GM23338 (cell line): ENCODE data around the gene ABI1. TPM values are rescaled to one million over a fixed set of nuclear protein-coding genes. Genes with fewer than 3 reads are reported as not detected.

Source experiments
- ATAC-seq: fragments of 200-7000 bp; cut with Tn5 transposase; 3 replicates; pipeline ENCODE4 v1.9.1; 2020
- DNase-seq: peaks from one replicate; pipeline ENCODE4 v3.0.0-alpha.2; 2015; ENCODE audit warnings: low spot score
- H2AFZ ChIP-seq: fragments of 200-600 bp; sonication (generic); 2 replicates; pipeline ENCODE4 v1.8.0; 2016; ENCODE audit warnings: antibody characterized with exemption, mild to moderate bottlenecking, moderate library complexity
- H3F3A ChIP-seq: fragments of 200-600 bp; sonication (generic); replicated peaks from 2 replicates; pipeline ENCODE4 v1.8.0; 2017; ENCODE audit warnings: antibody characterized with exemption, mixed run types, low read depth
- H3K27ac ChIP-seq: fragments of 200-600 bp; sonication (generic); 2 replicates; pipeline ENCODE4 v1.6.1; 2016; ENCODE audit warnings: low read depth
- H3K27me3 ChIP-seq: fragments of 200-600 bp; sonication (generic); 2 replicates; pipeline ENCODE4 v1.8.0; 2016; ENCODE audit warnings: mild to moderate bottlenecking, mixed run types, moderate library complexity; ENCODE audit not compliant: insufficient read depth
- H3K36me3 ChIP-seq: fragments of 200-600 bp; sonication (generic); 2 replicates; pipeline ENCODE4 v1.8.0; 2016; ENCODE audit warnings: mild to moderate bottlenecking; ENCODE audit not compliant: insufficient read depth
- H3K4me1 ChIP-seq: fragments of 200-600 bp; sonication (generic); 2 replicates; pipeline ENCODE4 v1.8.0; 2016; ENCODE audit warnings: mild to moderate bottlenecking, moderate library complexity; ENCODE audit not compliant: insufficient read depth
- H3K4me2 ChIP-seq: fragments of 200-600 bp; sonication (generic); 2 replicates; pipeline ENCODE4 v1.7.1; 2017; ENCODE audit warnings: mixed run types
- H3K4me3 ChIP-seq: fragments of 200-600 bp; sonication (generic); 2 replicates; pipeline ENCODE4 v1.6.1; 2016; ENCODE audit warnings: mixed run types
- H3K79me2 ChIP-seq: fragments of 200-600 bp; sonication (generic); replicated peaks from 2 replicates; pipeline ENCODE4 v1.8.0; 2017; ENCODE audit warnings: mild to moderate bottlenecking; ENCODE audit not compliant: insufficient read depth
- H3K9me2 ChIP-seq: fragments of 200-600 bp; sonication (generic); 2 replicates; pipeline ENCODE4 v1.8.0; 2017; ENCODE audit not compliant: insufficient read depth
- H4K20me1 ChIP-seq: fragments of 200-600 bp; sonication (generic); replicated peaks from 2 replicates; pipeline ENCODE4 v1.8.0; 2017; ENCODE audit warnings: mild to moderate bottlenecking; ENCODE audit not compliant: insufficient read depth
- H3K27ac Mint-ChIP-seq: 2 replicates; pipeline ENCODE4 v1.8.0; 2020; ENCODE audit warnings: inconsistent platforms, mild to moderate bottlenecking, moderate library complexity, mixed read lengths
- H3K27me3 Mint-ChIP-seq: 3 replicates; pipeline ENCODE4 v1.8.0; 2022; ENCODE audit warnings: low read depth, mild to moderate bottlenecking, moderate library complexity, mixed read lengths, inconsistent platforms; ENCODE audit not compliant: insufficient read depth, poor library complexity
- H3K36me3 Mint-ChIP-seq: 3 replicates; pipeline ENCODE4 v1.8.0; 2021; ENCODE audit warnings: low read depth, mild to moderate bottlenecking, inconsistent platforms, moderate library complexity, mixed read lengths
- H3K4me1 Mint-ChIP-seq: 3 replicates; pipeline ENCODE4 v1.8.0; 2020; ENCODE audit warnings: mild to moderate bottlenecking, inconsistent platforms, mixed read lengths
- H3K4me3 Mint-ChIP-seq: 3 replicates; pipeline ENCODE4 v1.8.0; 2021; ENCODE audit warnings: moderate library complexity, mild to moderate bottlenecking, inconsistent platforms, mixed read lengths
- H3K9me3 Mint-ChIP-seq: 3 replicates; pipeline ENCODE4 v1.8.0; 2020; ENCODE audit warnings: moderate library complexity, mild to moderate bottlenecking, inconsistent platforms, mixed read lengths
- EZH2phosphoT487 ChIP-seq: fragments of 200-600 bp; sonication (generic); IDR thresholded peaks from one replicate; pipeline ENCODE4 v1.8.1; 2018; ENCODE audit warnings: antibody characterized with exemption; ENCODE audit not compliant: unreplicated experiment
- ZNF114 ChIP-seq: fragments of 250-450 bp; sonication (Bioruptor Pico); IDR thresholded peaks from 2 replicates; pipeline ENCODE4 v1.5.0; 2020; ENCODE audit warnings: mild to moderate bottlenecking, moderate library complexity
- ZNF331 ChIP-seq: fragments of 250-450 bp; sonication (Bioruptor Pico); IDR thresholded peaks from 2 replicates; pipeline ENCODE4 v1.5.0; 2020; ENCODE audit warnings: low read depth, mild to moderate bottlenecking, moderate library complexity
- polyA plus RNA-seq: library from polyadenylated mRNA; unstranded; fragments of >200 nt; fragmentation: Nextera tagmentation; extraction: Ambion mirVana; gene quantifications from 2 replicates; pipeline ENCODE4 v1.2.1, GENCODE V29; 2016
- total RNA-seq: library from RNA; depleted of rRNA; stranded (reverse); fragments of >200 nt; shearing (Covaris generic); gene quantifications from 2 replicates; pipeline ENCODE4 v1.2.3, GENCODE V29; 2014
- TF ChIP-seq, protein P1 (sequence below): fragments of 250-450 bp; sonication (Bioruptor Pico); IDR thresholded peaks from 2 replicates; pipeline ENCODE4 v1.5.0; 2020; ENCODE audit warnings: mild to moderate bottlenecking, moderate library complexity
- TF ChIP-seq, protein P2 (sequence below): IDR thresholded peaks from 2 replicates; pipeline ENCODE4 v1.6.1; 2016; ENCODE audit warnings: antibody characterized with exemption
- TF ChIP-seq, protein P3 (sequence below): IDR thresholded peaks from one replicate; pipeline ENCODE4 v1.6.1; 2018; ENCODE audit warnings: antibody characterized with exemption; ENCODE audit not compliant: unreplicated experiment

The ABI1 gene
- total and polyA plus RNA-seq, 2 experiments from 2014 or later = 22.3 to 30.7 TPM

DNA sequence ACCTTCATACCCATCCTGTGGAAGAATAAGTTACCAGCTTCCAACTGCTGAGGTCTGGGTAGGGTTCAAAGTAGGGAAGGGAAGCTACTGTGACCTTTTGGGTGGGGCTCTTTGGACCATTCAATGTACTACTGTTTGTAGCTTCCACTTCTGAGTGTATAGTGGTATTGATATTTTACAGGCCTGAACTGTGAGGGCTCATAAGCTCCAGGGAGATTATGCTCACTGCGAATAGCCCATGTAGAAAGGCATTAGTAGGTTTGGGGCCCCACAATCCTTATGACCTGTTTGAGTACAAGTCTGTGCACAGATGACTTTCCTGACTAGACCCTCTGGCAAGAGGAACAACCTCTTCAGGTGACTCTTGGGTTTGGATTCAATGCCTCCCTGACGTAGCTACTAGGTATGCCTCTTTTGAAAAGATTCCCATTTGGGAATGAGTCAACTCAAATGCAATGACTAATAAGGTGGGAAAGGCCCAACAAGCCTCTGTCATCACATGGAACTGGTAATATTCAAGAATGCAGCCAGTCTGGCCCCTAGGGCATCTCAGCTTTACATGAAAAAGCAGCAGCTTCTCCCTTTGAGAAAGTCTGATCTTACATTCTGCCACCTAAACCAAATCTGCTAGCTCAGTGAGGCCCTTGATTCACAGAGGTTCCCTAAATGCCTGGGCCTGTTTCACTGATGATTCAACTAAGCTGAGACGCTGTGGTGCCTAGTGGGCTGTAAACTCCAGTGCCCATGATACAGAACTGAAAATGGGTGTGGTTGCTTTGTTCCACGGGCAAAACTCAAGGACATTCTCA is 79.8 kb downstream of the ABI1 start (continued):
- TF ChIP-seq, protein P1, sequence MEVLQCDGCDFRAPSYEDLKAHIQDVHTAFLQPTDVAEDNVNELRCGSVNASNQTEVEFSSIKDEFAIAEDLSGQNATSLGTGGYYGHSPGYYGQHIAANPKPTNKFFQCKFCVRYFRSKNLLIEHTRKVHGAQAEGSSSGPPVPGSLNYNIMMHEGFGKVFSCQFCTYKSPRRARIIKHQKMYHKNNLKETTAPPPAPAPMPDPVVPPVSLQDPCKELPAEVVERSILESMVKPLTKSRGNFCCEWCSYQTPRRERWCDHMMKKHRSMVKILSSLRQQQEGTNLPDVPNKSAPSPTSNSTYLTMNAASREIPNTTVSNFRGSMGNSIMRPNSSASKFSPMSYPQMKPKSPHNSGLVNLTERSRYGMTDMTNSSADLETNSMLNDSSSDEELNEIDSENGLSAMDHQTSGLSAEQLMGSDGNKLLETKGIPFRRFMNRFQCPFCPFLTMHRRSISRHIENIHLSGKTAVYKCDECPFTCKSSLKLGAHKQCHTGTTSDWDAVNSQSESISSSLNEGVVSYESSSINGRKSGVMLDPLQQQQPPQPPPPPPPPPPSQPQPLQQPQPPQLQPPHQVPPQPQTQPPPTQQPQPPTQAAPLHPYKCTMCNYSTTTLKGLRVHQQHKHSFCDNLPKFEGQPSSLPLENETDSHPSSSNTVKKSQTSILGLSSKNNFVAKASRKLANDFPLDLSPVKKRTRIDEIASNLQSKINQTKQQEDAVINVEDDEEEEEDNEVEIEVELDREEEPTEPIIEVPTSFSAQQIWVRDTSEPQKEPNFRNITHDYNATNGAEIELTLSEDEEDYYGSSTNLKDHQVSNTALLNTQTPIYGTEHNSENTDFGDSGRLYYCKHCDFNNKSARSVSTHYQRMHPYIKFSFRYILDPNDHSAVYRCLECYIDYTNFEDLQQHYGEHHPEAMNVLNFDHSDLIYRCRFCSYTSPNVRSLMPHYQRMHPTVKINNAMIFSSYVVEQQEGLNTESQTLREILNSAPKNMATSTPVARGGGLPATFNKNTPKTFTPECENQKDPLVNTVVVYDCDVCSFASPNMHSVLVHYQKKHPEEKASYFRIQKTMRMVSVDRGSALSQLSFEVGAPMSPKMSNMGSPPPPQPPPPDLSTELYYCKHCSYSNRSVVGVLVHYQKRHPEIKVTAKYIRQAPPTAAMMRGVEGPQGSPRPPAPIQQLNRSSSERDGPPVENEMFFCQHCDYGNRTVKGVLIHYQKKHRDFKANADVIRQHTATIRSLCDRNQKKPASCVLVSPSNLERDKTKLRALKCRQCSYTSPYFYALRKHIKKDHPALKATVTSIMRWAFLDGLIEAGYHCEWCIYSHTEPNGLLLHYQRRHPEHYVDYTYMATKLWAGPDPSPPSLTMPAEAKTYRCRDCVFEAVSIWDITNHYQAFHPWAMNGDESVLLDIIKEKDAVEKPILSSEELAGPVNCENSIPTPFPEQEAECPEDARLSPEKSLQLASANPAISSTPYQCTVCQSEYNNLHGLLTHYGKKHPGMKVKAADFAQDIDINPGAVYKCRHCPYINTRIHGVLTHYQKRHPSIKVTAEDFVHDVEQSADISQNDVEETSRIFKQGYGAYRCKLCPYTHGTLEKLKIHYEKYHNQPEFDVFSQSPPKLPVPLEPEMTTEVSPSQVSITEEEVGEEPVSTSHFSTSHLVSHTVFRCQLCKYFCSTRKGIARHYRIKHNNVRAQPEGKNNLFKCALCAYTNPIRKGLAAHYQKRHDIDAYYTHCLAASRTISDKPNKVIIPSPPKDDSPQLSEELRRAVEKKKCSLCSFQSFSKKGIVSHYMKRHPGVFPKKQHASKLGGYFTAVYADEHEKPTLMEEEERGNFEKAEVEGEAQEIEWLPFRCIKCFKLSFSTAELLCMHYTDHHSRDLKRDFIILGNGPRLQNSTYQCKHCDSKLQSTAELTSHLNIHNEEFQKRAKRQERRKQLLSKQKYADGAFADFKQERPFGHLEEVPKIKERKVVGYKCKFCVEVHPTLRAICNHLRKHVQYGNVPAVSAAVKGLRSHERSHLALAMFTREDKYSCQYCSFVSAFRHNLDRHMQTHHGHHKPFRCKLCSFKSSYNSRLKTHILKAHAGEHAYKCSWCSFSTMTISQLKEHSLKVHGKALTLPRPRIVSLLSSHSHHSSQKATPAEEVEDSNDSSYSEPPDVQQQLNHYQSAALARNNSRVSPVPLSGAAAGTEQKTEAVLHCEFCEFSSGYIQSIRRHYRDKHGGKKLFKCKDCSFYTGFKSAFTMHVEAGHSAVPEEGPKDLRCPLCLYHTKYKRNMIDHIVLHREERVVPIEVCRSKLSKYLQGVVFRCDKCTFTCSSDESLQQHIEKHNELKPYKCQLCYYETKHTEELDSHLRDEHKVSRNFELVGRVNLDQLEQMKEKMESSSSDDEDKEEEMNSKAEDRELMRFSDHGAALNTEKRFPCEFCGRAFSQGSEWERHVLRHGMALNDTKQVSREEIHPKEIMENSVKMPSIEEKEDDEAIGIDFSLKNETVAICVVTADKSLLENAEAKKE = peak; percentile 42; the same call in 1 of the 2 replicates

DNA sequence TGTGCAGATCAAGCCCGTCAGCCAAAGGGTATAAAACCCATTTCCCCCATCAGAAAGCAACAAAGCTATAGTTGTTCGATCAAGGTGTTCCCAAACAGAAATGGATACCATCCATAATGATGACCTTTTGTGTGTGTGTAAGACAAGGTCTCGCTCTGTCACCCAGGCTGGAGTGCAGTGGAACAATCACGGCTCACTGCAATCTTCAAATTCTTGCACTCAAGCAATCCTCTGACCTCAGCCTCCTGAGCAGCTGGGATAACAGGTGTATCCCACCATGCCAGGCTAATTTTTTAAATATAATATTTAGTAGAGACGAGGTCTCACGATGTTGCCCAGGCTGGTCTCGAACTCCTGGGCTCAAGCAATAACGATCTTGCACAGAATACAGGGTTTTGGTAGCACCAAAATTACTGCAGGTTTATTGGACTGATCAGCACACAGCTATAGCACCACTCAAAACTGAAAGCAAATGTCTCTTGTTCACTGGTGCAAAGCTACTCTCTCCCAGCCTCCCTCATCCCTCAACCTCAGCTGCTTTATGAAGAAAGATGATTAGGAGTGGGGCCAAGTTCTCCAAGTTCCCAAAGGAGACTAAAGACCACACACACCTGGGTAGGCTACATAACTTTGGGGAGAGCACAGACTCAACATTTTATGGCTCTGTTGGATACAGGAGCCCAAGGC is 80.5 kb downstream of the ABI1 start:
- ATAC-seq = no peak
- Histone ChIP-seq H2AFZ (no peak overlapping the region), H3K4me2 (0 out of 2 replicates have a peak overlapping the region, but pooled peaks have one; percentile 16), H3F3A (no peaks in the 10 kb centered on the region), H3K36me3 (no peaks in the 10 kb centered on the region), H3K9me2 (0 out of 2 replicates have a peak, but pooled peaks cover 4% of the 10 kb centered on the region), H3K27ac (peak overlapping the region; percentile 18; the same call in 1 of the 2 replicates), H3K27me3 (no peaks in the 10 kb centered on the region), H4K20me1 (no peaks in the 10 kb centered on the region; the same call in none of the 2 replicates), H3K4me3 (no peak overlapping the region), H3K79me2 (peaks cover 93% of the 10 kb centered on the region), H3K4me1 (peaks cover 31% of the 10 kb centered on the region)
- TF ChIP-seq ZNF114 (CRISPR knock-in tag) (no peak), ZNF331 (CRISPR knock-in tag) (no peak), EZH2phosphoT487 (no peak)
- TF ChIP-seq, protein P2, sequence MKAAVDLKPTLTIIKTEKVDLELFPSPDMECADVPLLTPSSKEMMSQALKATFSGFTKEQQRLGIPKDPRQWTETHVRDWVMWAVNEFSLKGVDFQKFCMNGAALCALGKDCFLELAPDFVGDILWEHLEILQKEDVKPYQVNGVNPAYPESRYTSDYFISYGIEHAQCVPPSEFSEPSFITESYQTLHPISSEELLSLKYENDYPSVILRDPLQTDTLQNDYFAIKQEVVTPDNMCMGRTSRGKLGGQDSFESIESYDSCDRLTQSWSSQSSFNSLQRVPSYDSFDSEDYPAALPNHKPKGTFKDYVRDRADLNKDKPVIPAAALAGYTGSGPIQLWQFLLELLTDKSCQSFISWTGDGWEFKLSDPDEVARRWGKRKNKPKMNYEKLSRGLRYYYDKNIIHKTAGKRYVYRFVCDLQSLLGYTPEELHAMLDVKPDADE = no peak
- TF ChIP-seq, protein P3, sequence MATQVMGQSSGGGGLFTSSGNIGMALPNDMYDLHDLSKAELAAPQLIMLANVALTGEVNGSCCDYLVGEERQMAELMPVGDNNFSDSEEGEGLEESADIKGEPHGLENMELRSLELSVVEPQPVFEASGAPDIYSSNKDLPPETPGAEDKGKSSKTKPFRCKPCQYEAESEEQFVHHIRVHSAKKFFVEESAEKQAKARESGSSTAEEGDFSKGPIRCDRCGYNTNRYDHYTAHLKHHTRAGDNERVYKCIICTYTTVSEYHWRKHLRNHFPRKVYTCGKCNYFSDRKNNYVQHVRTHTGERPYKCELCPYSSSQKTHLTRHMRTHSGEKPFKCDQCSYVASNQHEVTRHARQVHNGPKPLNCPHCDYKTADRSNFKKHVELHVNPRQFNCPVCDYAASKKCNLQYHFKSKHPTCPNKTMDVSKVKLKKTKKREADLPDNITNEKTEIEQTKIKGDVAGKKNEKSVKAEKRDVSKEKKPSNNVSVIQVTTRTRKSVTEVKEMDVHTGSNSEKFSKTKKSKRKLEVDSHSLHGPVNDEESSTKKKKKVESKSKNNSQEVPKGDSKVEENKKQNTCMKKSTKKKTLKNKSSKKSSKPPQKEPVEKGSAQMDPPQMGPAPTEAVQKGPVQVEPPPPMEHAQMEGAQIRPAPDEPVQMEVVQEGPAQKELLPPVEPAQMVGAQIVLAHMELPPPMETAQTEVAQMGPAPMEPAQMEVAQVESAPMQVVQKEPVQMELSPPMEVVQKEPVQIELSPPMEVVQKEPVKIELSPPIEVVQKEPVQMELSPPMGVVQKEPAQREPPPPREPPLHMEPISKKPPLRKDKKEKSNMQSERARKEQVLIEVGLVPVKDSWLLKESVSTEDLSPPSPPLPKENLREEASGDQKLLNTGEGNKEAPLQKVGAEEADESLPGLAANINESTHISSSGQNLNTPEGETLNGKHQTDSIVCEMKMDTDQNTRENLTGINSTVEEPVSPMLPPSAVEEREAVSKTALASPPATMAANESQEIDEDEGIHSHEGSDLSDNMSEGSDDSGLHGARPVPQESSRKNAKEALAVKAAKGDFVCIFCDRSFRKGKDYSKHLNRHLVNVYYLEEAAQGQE = no peak
- Mint-ChIP-seq H3K9me3 (no peaks in the 10 kb centered on the region), H3K4me1 (peaks cover 30% of the 10 kb centered on the region), H3K27ac (peak overlapping the region; percentile 59; the same call in 1 of the 2 replicates), H3K36me3 (no peaks in the 10 kb centered on the region), H3K27me3 (peaks cover 3% of the 10 kb centered on the region), H3K4me3 (no peak overlapping the region)
- no peak for DNase-seq
